Effector memory CD8-positive, alpha-beta T cell (primary cell): ENCODE results near the gene TMEM100.

ENCODE experiments used
- ATAC-seq: fragments of 150-1000 bp; cut with Tn5 transposase; replicated peaks from 2 replicates; pipeline ENCODE4 v1.10.0; 2021; ENCODE audit warnings: mild to moderate bottlenecking, moderate library complexity
- DNase-seq, 3 experiments: peaks; one replicate each; pipeline ENCODE4 v3.0.0; 2021
- H3K27ac Mint-ChIP-seq, 2 donors: one replicate each; pipeline ENCODE4 v1.8.0; 2022; ENCODE audit warnings: mild to moderate bottlenecking in 2 of 2, mixed read lengths in 2 of 2, moderate library complexity in 2 of 2
- H3K27me3 Mint-ChIP-seq, 2 donors: one replicate each; pipeline ENCODE4 v1.8.0; 2022; ENCODE audit warnings: mixed read lengths in 2 of 2
- H3K36me3 Mint-ChIP-seq: one replicate; pipeline ENCODE4 v1.8.0; 2022; ENCODE audit warnings: mild to moderate bottlenecking, moderate library complexity, mixed read lengths; ENCODE audit not compliant: insufficient read depth
- H3K4me1 Mint-ChIP-seq, 2 donors: one replicate each; pipeline ENCODE4 v1.8.0; 2022; ENCODE audit warnings: low read depth in 2 of 2, mixed read lengths in 2 of 2
- H3K4me3 Mint-ChIP-seq, 2 donors: one replicate each; pipeline ENCODE4 v1.8.0; 2022; ENCODE audit warnings: mild to moderate bottlenecking in 2 of 2, mixed read lengths in 2 of 2, moderate library complexity in 2 of 2
- H3K9me3 Mint-ChIP-seq, 2 donors: one replicate each; pipeline ENCODE4 v1.8.0; 2022; ENCODE audit warnings: mixed read lengths in 2 of 2

Gene TMEM100

GRCh38 chr17:55722016-55722736 lies 488 bp downstream of the TMEM100 start:
- Mint-ChIP-seq H3K9me3 (no peaks in the 10 kb centered on the region), H3K36me3 (no peaks in the 10 kb centered on the region), H3K27ac (no peak overlapping the region), H3K4me3 (no peak overlapping the region), H3K4me1 (no peaks in the 10 kb centered on the region), H3K27me3 (peaks cover 48 to 69% of the 10 kb centered on the region in 2 donors)
- no peak for ATAC-seq
- DNase-seq, result no peak

- Mint-ChIP-seq H3K4me1 (no peaks in the 10 kb centered on the region), H3K27me3 (peaks cover 39 to 59% of the 10 kb centered on the region in 2 donors), H3K36me3 (no peaks in the 10 kb centered on the region), H3K27ac (no peak overlapping the region), H3K9me3 (no peaks in the 10 kb centered on the region), H3K4me3 (no peak overlapping the region)
- no peak for ATAC-seq
- DNase-seq, result no peak
Measured at GRCh38 chr17:55720919-55721836, 1.5 kb downstream of the TMEM100 start.

DNA sequence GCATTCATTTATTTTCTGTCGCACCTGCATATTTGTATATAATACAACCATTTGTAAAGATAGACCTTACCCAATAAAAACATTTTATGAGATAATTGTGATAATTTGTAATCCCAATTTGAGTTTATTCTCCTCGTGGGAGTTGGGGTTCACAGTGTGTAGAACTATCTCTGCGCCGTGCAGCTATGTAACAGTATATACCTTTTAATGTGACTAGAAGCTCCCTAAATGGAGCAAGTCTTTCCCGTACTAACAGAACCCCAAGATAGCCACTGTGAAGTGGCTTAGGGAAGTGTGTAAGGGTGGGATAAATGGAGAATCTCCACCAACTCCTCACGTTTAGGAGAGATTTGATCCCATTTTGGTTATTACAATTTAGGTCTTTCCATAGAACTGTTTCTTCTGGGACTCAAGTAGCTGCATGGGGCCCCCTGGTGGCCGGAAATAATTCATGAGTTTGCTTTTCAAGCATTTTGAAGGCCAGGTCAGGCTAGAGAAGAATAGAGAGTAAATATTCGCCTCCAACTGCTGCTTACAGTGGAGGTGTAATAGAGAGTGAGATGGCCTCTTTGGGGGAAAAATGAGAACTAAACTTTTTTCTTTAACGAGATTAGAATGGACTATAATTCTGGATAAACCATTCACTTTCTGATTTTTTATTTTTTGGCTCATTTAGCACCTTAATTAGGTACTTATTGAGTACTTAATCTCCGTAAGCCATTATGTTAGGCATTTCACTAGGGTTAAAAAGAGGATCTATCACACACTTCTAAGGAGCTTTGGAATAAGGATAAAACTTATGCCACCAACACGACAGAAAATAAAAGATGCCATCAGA lies 4.5 kb downstream of the TMEM100 start:
- ATAC-seq (no peak), DNase-seq (peak; percentile 30 to 40 (median 38))
- H3K27ac Mint-ChIP-seq, result no peak overlapping the region
- H3K4me3 Mint-ChIP-seq, result no peak overlapping the region
- peaks cover 36 to 37% of the 10 kb centered on the region in 2 donors for H3K27me3 Mint-ChIP-seq
- H3K9me3 Mint-ChIP-seq, result no peaks in the 10 kb centered on the region
- no peaks in the 10 kb centered on the region for H3K36me3 Mint-ChIP-seq
- no peaks in the 10 kb centered on the region for H3K4me1 Mint-ChIP-seq

DNA sequence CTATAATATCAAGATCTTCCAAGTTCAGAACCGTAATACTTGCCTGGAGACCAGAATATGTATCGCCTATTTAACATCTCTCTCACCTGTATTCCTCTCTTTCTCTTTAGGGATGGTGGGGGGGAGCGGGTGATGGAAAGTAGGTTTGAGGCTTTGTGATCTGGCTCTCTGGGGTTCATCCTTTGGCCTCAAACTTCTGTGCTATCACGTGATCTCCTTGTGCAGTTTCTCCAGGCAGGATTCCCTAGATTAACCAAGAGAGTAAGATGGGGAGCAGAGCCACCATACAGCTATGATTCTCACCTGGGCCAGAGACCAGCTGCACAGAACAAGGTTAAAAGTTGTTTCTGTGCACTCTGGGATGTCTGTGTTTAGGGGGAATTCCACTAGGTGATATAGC lies 5.2 kb downstream of the TMEM100 start:
- H3K27ac Mint-ChIP-seq, result no peak overlapping the region
- no peaks in the 10 kb centered on the region for H3K9me3 Mint-ChIP-seq
- H3K27me3 Mint-ChIP-seq, result peaks cover 29 to 30% of the 10 kb centered on the region in 2 donors
- DNase-seq, result no peak
- no peak for ATAC-seq
- H3K36me3 Mint-ChIP-seq, result no peaks in the 10 kb centered on the region
- no peaks in the 10 kb centered on the region for H3K4me1 Mint-ChIP-seq
- H3K4me3 Mint-ChIP-seq, result no peak overlapping the region

- Mint-ChIP-seq H3K27ac (no peak overlapping the region), H3K9me3 (no peaks in the 10 kb centered on the region), H3K4me1 (no peaks in the 10 kb centered on the region), H3K36me3 (no peaks in the 10 kb centered on the region), H3K4me3 (no peak overlapping the region), H3K27me3 (peaks cover 12 to 24% of the 10 kb centered on the region in 2 donors)
- DNase-seq, result no peak
- no peak for ATAC-seq
Measured at GRCh38 chr17:55710829-55711496, 11.7 kb downstream of the TMEM100 start.

GRCh38 chr17:55710410-55710809 lies 12.3 kb downstream of the TMEM100 start:
- peaks cover 12 to 24% of the 10 kb centered on the region in 2 donors for H3K27me3 Mint-ChIP-seq
- H3K36me3 Mint-ChIP-seq, result no peaks in the 10 kb centered on the region
- H3K27ac Mint-ChIP-seq, result no peak overlapping the region
- H3K4me1 Mint-ChIP-seq, result no peaks in the 10 kb centered on the region
- ATAC-seq (no peak), DNase-seq (no peak)
- no peak overlapping the region for H3K4me3 Mint-ChIP-seq
- no peaks in the 10 kb centered on the region for H3K9me3 Mint-ChIP-seq

DNA sequence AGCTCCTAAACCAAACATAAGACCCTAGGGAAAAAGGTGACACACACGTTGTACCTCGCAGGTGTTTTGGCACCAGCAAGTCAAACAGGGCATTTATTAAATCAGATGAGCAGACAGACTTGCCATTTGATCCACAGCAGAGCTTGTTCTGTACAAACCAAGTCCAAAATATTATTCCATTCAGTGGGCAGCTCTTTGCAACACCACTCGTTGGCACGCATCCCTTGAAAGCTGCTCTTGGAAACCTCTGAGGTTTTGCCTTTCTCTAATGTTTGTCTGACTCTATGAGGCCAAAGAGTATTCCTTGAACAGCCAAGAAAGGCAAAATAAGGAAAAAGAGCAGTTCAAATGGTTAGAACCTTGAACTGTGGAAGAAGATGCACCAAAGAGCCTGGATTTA lies 12.7 kb downstream of the TMEM100 start:
- DNase-seq (no peak), ATAC-seq (no peak)
- peaks cover 12 to 24% of the 10 kb centered on the region in 2 donors for H3K27me3 Mint-ChIP-seq
- no peak overlapping the region for H3K27ac Mint-ChIP-seq
- H3K4me3 Mint-ChIP-seq, result no peak overlapping the region
- no peaks in the 10 kb centered on the region for H3K4me1 Mint-ChIP-seq
- no peaks in the 10 kb centered on the region for H3K9me3 Mint-ChIP-seq
- H3K36me3 Mint-ChIP-seq, result no peaks in the 10 kb centered on the region

DNA sequence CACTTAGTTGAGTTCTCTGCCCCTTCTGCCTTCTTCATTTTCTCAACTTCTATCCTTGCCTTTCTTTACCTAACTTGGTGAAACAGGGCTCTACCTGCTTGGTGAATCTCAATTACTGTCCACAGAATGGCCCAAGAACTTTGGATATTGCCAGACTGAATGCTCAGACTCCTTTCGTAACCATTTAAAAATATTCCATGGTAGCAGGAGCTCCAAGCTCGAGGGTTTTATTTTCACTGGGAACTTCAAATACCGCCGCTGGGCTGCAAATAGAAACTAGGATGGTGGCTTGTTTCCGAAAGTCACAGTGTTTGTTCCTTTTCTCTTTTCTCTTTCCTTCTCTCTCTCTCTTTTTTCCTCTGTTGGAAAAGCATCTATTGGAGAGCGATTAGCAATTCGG lies 13.2 kb downstream of the TMEM100 start:
- DNase-seq, result no peak
- Mint-ChIP-seq H3K4me1 (no peaks in the 10 kb centered on the region), H3K36me3 (no peaks in the 10 kb centered on the region), H3K27me3 (peaks cover 11 to 28% of the 10 kb centered on the region in 2 donors), H3K9me3 (no peaks in the 10 kb centered on the region), H3K4me3 (no peak overlapping the region), H3K27ac (no peak overlapping the region)
- ATAC-seq, result no peak

- no peak overlapping the region for H3K27ac Mint-ChIP-seq
- H3K4me1 Mint-ChIP-seq, result no peaks in the 10 kb centered on the region
- no peaks in the 10 kb centered on the region for H3K36me3 Mint-ChIP-seq
- H3K27me3 Mint-ChIP-seq, result peaks cover 20 to 36% of the 10 kb centered on the region in 2 donors
- H3K4me3 Mint-ChIP-seq, result no peak overlapping the region
- no peaks in the 10 kb centered on the region for H3K9me3 Mint-ChIP-seq
- no peak for DNase-seq
- ATAC-seq, result no peak
Measured at GRCh38 chr17:55708175-55708974, 14.3 kb downstream of the TMEM100 start.

DNA sequence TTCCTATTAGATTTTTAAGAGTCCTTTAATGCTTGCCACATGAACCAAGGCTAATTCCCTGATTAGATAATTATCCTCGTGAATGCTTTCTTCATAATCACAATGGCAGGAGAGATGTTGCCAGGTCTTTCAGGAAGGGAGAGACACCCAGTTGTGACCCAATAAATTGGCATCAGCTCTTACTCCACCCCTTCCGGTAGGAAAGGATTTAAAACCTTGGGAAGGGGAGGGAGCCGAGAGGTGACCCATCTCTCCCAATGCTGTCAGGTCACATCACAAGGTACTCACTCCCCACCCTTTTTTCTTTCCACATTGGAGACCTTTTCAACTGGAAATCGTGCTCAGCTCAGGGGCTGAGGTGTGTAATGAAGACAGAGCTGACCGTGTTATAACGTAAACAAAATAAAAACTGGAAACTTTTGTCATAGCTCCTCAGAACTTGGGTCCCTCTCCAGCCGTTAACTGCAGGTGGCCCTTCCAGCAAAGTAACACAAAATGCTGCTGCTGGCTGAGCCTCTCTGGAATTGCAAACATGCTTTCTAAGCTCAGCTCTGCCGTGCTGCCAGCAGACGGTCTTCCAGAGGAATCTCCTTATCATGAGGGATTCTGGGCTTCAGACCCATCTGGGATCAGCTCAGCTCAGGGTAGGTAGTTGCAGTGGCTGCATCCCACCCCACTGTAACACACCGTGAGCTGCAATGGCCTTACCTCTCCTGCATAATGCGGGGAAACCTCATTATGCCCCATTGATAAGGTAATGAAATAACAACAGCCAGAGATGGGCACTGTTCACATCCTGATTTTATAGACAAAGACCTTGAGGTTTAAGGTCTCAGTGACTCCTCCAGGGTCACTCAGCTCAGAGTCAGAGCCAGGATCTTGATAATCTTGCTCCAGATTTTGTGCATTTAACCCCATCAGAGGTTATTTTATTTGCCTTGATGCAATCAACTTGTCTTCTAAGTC lies 15.6 kb downstream of the TMEM100 start:
- H3K4me1 Mint-ChIP-seq, result no peaks in the 10 kb centered on the region
- H3K36me3 Mint-ChIP-seq, result no peaks in the 10 kb centered on the region
- H3K27ac Mint-ChIP-seq, result no peak overlapping the region
- peaks cover 21 to 45% of the 10 kb centered on the region in 2 donors for H3K27me3 Mint-ChIP-seq
- DNase-seq (no peak), ATAC-seq (no peak)
- no peaks in the 10 kb centered on the region for H3K9me3 Mint-ChIP-seq
- no peak overlapping the region for H3K4me3 Mint-ChIP-seq

DNA sequence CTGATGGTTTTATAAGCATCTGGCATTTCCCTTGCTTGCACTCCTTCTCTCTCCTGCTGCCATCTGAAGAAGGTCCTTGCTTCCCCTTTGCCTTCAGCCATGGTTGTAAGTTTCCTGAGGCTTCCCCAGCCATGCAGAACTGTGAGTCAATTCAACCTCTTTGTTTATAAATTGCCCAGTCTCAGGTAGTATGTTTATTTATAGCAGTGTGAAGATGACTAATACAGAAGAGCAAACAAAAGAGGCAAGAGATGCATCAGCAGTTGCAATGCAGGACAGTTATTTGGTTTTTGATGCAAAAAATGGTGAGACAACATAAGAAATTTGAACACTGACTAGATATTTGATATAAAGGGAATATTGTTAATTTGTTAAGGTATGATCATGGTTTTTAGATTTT lies 16.8 kb downstream of the TMEM100 start:
- H3K4me3 Mint-ChIP-seq, result no peak overlapping the region
- H3K36me3 Mint-ChIP-seq, result no peaks in the 10 kb centered on the region
- H3K4me1 Mint-ChIP-seq, result no peaks in the 10 kb centered on the region
- peaks cover 33 to 57% of the 10 kb centered on the region in 2 donors for H3K27me3 Mint-ChIP-seq
- no peak overlapping the region for H3K27ac Mint-ChIP-seq
- DNase-seq (no peak), ATAC-seq (no peak)
- peaks cover 0 to 3% of the 10 kb centered on the region in 2 donors for H3K9me3 Mint-ChIP-seq
